HEK293 (cell line): ENCODE results near the gene GMDS.

Source experiments
- CTCF ChIP-seq: fragments of 450-650 bp; formaldehyde crosslinking; IDR thresholded peaks from 2 replicates; pipeline ENCODE4 v1.5.1; 2016; ENCODE audit warnings: missing biosample characterization, missing genetic modification characterization
- HOXC10 ChIP-seq: sonication (generic); formaldehyde crosslinking; IDR thresholded peaks from 2 replicates; pipeline ENCODE4 v1.8.1; 2023; ENCODE audit warnings: mild to moderate bottlenecking, missing genetic modification reagents
- MYNN ChIP-seq: fragments of 450-650 bp; formaldehyde crosslinking; IDR thresholded peaks from 2 replicates; pipeline ENCODE4 v1.5.1; 2016; ENCODE audit warnings: missing biosample characterization, missing genetic modification characterization, borderline replicate concordance
- SP2 ChIP-seq: fragments of 450-650 bp; formaldehyde crosslinking; IDR thresholded peaks from 2 replicates; pipeline ENCODE4 v1.5.1; 2016; ENCODE audit warnings: missing biosample characterization, missing genetic modification characterization
- ZBTB7A ChIP-seq: fragments of 450-650 bp; formaldehyde crosslinking; IDR thresholded peaks from 2 replicates; pipeline ENCODE4 v1.5.1; 2016; ENCODE audit warnings: low read depth, missing biosample characterization, missing genetic modification characterization
- ZFP69B ChIP-seq: fragments of 450-650 bp; formaldehyde crosslinking; IDR thresholded peaks from 2 replicates; pipeline ENCODE4 v1.5.1; 2016; ENCODE audit warnings: missing biosample characterization, missing genetic modification characterization
- ZNF114 ChIP-seq: fragments of 450-650 bp; formaldehyde crosslinking; IDR thresholded peaks from 2 replicates; pipeline ENCODE4 v1.5.0; 2017; ENCODE audit warnings: missing biosample characterization, missing genetic modification characterization
- ZNF184 ChIP-seq: fragments of 450-650 bp; IDR thresholded peaks from 2 replicates; pipeline ENCODE4 v1.5.1; 2018; ENCODE audit warnings: missing biosample characterization, mild to moderate bottlenecking, missing genetic modification characterization
- ZNF26 ChIP-seq: fragments of 450-650 bp; formaldehyde crosslinking; IDR thresholded peaks from 2 replicates; pipeline ENCODE4 v1.5.1; 2016; ENCODE audit warnings: missing biosample characterization, missing genetic modification characterization
- ZNF292 ChIP-seq: fragments of 450-650 bp; formaldehyde crosslinking; IDR thresholded peaks from 2 replicates; pipeline ENCODE4 v1.5.1; 2016; ENCODE audit warnings: low read depth, missing biosample characterization, missing genetic modification characterization, borderline replicate concordance
- ZNF423 ChIP-seq: fragments of 450-650 bp; formaldehyde crosslinking; IDR thresholded peaks from 2 replicates; pipeline ENCODE4 v1.5.1; 2016; ENCODE audit warnings: missing biosample characterization, missing genetic modification characterization
- ZNF629 ChIP-seq: fragments of 450-650 bp; formaldehyde crosslinking; IDR thresholded peaks from 2 replicates; pipeline ENCODE4 v1.5.1; 2017; ENCODE audit warnings: missing biosample characterization, missing genetic modification characterization
- ZNF707 ChIP-seq: fragments of 450-650 bp; formaldehyde crosslinking; IDR thresholded peaks from 2 replicates; pipeline ENCODE4 v1.5.1; 2016; ENCODE audit warnings: missing biosample characterization, missing genetic modification characterization
- ZSCAN5A ChIP-seq: fragments of 450-650 bp; formaldehyde crosslinking; IDR thresholded peaks from 2 replicates; pipeline ENCODE4 v1.5.1; 2016; ENCODE audit warnings: missing biosample characterization, missing genetic modification characterization

GRCh38 chr6:1790684-1791083, 454.7 kb downstream of the GMDS start:
- TF ChIP-seq ZNF114: no peak
- TF ChIP-seq CTCF: no peak
- no peak for TF ChIP-seq ZSCAN5A (tag by site-specific recombination)
- TF ChIP-seq ZFP69B: no peak
- TF ChIP-seq ZNF292 (tag by site-specific recombination): no peak
- no peak for TF ChIP-seq ZNF629
- no peak for TF ChIP-seq ZBTB7A (tag by site-specific recombination)
- TF ChIP-seq ZNF707 (tag by site-specific recombination): no peak
- no peak for TF ChIP-seq HOXC10 (CRISPR knock-in tag)
- TF ChIP-seq SP2: no peak
- TF ChIP-seq MYNN (tag by site-specific recombination): no peak
- no peak for TF ChIP-seq ZNF26 (tag by site-specific recombination)
- no peak for TF ChIP-seq ZNF423 (tag by site-specific recombination)
- no peak for TF ChIP-seq ZNF184 (tag by site-specific recombination)
